Esophagus squamous epithelium (tissue), 4 donors: ENCODE results near the gene CCND1.

Source experiments
- CTCF ChIP-seq, 6 experiments: fragments of 450-650 bp in 4 of 6; fragments of 200-600 bp in 2 of 6; sonication (generic) in 2 of 6; IDR thresholded peaks; one replicate each; pipeline ENCODE4 v1.5.1; 2016 to 2019; ENCODE audit warnings: antibody characterized with exemption in 6 of 6, mild to moderate bottlenecking in 4 of 6, moderate library complexity in 4 of 6
- POLR2A ChIP-seq, 4 donors: fragments of 450-650 bp; IDR thresholded peaks; one replicate each; pipeline ENCODE4 v1.6.1; 2017; ENCODE audit warnings: antibody characterized with exemption in 4 of 4, mild to moderate bottlenecking in 4 of 4, moderate library complexity in 3 of 4

GRCh38 chr11:69656536-69657455 is 15.8 kb downstream of the CCND1 start:
- TF ChIP-seq CTCF (IDR thresholded peaks at IDR 0.05) (no peak), POLR2A (IDR thresholded peaks at IDR 0.05) (no peak)
